Measurements from ENCODE around the gene LPCAT4.

DNA sequence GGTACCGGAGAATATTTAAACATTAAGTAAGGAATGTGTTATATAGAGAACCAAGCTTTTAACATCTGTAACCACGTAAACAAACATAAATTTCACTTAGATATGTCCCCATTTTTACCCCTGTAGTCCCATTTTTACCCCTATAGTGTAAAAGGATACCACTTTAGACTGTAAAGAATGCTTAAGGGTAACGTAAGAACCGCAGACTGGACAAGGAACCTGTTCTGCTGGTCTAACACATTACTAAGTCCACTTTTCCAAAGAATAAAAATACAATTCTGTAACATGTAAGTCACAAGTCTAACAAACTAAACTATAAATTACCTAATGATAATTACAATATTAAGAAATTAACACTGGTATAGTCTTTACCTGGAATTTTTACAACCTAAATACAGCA, 32.3 kb downstream of the LPCAT4 start:
- TF ChIP-seq, protein P1, sequence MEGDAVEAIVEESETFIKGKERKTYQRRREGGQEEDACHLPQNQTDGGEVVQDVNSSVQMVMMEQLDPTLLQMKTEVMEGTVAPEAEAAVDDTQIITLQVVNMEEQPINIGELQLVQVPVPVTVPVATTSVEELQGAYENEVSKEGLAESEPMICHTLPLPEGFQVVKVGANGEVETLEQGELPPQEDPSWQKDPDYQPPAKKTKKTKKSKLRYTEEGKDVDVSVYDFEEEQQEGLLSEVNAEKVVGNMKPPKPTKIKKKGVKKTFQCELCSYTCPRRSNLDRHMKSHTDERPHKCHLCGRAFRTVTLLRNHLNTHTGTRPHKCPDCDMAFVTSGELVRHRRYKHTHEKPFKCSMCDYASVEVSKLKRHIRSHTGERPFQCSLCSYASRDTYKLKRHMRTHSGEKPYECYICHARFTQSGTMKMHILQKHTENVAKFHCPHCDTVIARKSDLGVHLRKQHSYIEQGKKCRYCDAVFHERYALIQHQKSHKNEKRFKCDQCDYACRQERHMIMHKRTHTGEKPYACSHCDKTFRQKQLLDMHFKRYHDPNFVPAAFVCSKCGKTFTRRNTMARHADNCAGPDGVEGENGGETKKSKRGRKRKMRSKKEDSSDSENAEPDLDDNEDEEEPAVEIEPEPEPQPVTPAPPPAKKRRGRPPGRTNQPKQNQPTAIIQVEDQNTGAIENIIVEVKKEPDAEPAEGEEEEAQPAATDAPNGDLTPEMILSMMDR (IDR thresholded peaks at IDR 0.05; ENCODE audit: extremely low read depth in 1 of 2, insufficient read depth in 1 of 2, low read depth in 1 of 2, low read length in 2 of 2) = no peak
- TF ChIP-seq POLR2AphosphoS5 (IDR thresholded peaks at IDR 0.05; ENCODE audit: insufficient read depth, low read depth, low read length) (no peak), POLR2A (IDR thresholded peaks at IDR 0.05; ENCODE audit: low read depth, low read length) (no peak), JUN (IDR thresholded peaks at IDR 0.05; ENCODE audit: borderline replicate concordance, insufficient read depth, insufficient read length, low read depth) (no peak), EZH2 (IDR thresholded peaks at IDR 0.05; ENCODE audit: borderline replicate concordance, low read depth, low read length, severe bottlenecking) (no peak), MYC (IDR thresholded peaks at IDR 0.05; ENCODE audit: low read depth, low read length) (no peak), FOS (IDR thresholded peaks at IDR 0.05; ENCODE audit: borderline replicate concordance, insufficient read depth, low read length) (no peak), GATA2 (IDR thresholded peaks at IDR 0.05; ENCODE audit: insufficient read depth, insufficient read length, low read depth, low read length) (no peak)
- TF ChIP-seq, protein P2, sequence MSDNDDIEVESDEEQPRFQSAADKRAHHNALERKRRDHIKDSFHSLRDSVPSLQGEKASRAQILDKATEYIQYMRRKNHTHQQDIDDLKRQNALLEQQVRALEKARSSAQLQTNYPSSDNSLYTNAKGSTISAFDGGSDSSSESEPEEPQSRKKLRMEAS (IDR thresholded peaks at IDR 0.05; ENCODE audit: insufficient read depth, insufficient read length) = no peak

Data from endothelial cell of umbilical vein (primary cell).